ENCODE measurements around the gene SORCS3.

GRCh38 chr10:104906112-104906511, 265.0 kb downstream of the SORCS3 start:
- TF ChIP-seq POLR2A (IDR thresholded peaks at IDR 0.05): no peak
- TF ChIP-seq CTCF (IDR thresholded peaks at IDR 0.05): no peak
